ENCODE data around the gene CNIH1. TPM values are rescaled to one million over a fixed set of nuclear protein-coding genes. Genes with fewer than 3 reads are reported as not detected.
"Not testable (repeated sequence)": the region's sequence is repeated elsewhere in the genome, so short reads cannot be mapped to it uniquely, and the experiment has no call there.

CNIH1 gene
- total RNA-seq, 1 experiment from 2014 or later, result 116 TPM

GRCh38 chr14:54478636-54479215, 37.6 kb upstream of the CNIH1 start:
- no peak for DNase-seq
- no peaks in the 10 kb centered on the region for H3K27me3 ChIP-seq (ENCODE audit: control insufficient read depth, insufficient read depth, low read length)
- no peaks in the 10 kb centered on the region; the same call in 1 of the 2 replicates for H3K36me3 ChIP-seq (replicated peaks; ENCODE audit: control insufficient read depth, insufficient read depth, low read length)
- H3K4me3 ChIP-seq (ENCODE audit: insufficient read depth, low read depth, low read length), result no peak overlapping the region

- DNase-seq, result no peak
- Histone ChIP-seq H3K36me3 (replicated peaks; ENCODE audit: control insufficient read depth, insufficient read depth, low read length) (no peaks in the 10 kb centered on the region; the same call in none of the 2 replicates), H3K4me3 (ENCODE audit: insufficient read depth, low read depth, low read length) (no peak overlapping the region), H3K27me3 (ENCODE audit: control insufficient read depth, insufficient read depth, low read length) (no peaks in the 10 kb centered on the region)
Measured at GRCh38 chr14:54475911-54476310, 34.7 kb upstream of the CNIH1 start.

- no peak for DNase-seq
- H3K36me3 ChIP-seq (replicated peaks; ENCODE audit: control insufficient read depth, insufficient read depth, low read length), result no peaks in the 10 kb centered on the region; the same call in none of the 2 replicates
- no peaks in the 10 kb centered on the region for H3K27me3 ChIP-seq (ENCODE audit: control insufficient read depth, insufficient read depth, low read length)
- no peak overlapping the region for H3K4me3 ChIP-seq (ENCODE audit: insufficient read depth, low read depth, low read length)
Measured at GRCh38 chr14:54475187-54475899, 34.2 kb upstream of the CNIH1 start.

- H3K36me3 ChIP-seq (replicated peaks; ENCODE audit: control insufficient read depth, insufficient read depth, low read length), result no peaks in the 10 kb centered on the region; the same call in none of the 2 replicates
- no peak overlapping the region for H3K4me3 ChIP-seq (ENCODE audit: insufficient read depth, low read depth, low read length)
- DNase-seq, result no peak
- H3K27me3 ChIP-seq (ENCODE audit: control insufficient read depth, insufficient read depth, low read length), result no peaks in the 10 kb centered on the region
Measured at GRCh38 chr14:54474232-54474793, 33.1 kb upstream of the CNIH1 start.

GRCh38 chr14:54472315-54472714, 31.1 kb upstream of the CNIH1 start:
- Histone ChIP-seq H3K36me3 (replicated peaks; ENCODE audit: control insufficient read depth, insufficient read depth, low read length) (no peaks in the 10 kb centered on the region; the same call in 1 of the 2 replicates), H3K4me3 (ENCODE audit: insufficient read depth, low read depth, low read length) (no peak overlapping the region), H3K27me3 (ENCODE audit: control insufficient read depth, insufficient read depth, low read length) (no peaks in the 10 kb centered on the region)
- DNase-seq, result no peak

GRCh38 chr14:54471641-54472040, 30.5 kb upstream of the CNIH1 start:
- H3K4me3 ChIP-seq (ENCODE audit: insufficient read depth, low read depth, low read length), result no peak overlapping the region
- DNase-seq, result no peak
- no peaks in the 10 kb centered on the region for H3K27me3 ChIP-seq (ENCODE audit: control insufficient read depth, insufficient read depth, low read length)

GRCh38 chr14:54470701-54471100, 29.5 kb upstream of the CNIH1 start:
- H3K36me3 ChIP-seq (replicated peaks; ENCODE audit: control insufficient read depth, insufficient read depth, low read length), result no peaks in the 10 kb centered on the region; the same call in 1 of the 2 replicates
- H3K27me3 ChIP-seq (ENCODE audit: control insufficient read depth, insufficient read depth, low read length), result no peaks in the 10 kb centered on the region
- H3K4me3 ChIP-seq (ENCODE audit: insufficient read depth, low read depth, low read length), result no peak overlapping the region
- no peak for DNase-seq

More at GRCh38 chr14:54471641-54472040, 30.5 kb upstream of the CNIH1 start:
- H3K36me3 ChIP-seq (replicated peaks; ENCODE audit: control insufficient read depth, insufficient read depth, low read length), result no peaks in the 10 kb centered on the region; the same call in 1 of the 2 replicates

- H3K4me3 ChIP-seq (ENCODE audit: insufficient read depth, low read depth, low read length), result no peak overlapping the region
- no peaks in the 10 kb centered on the region for H3K27me3 ChIP-seq (ENCODE audit: control insufficient read depth, insufficient read depth, low read length)
- H3K36me3 ChIP-seq (replicated peaks; ENCODE audit: control insufficient read depth, insufficient read depth, low read length), result no peaks in the 10 kb centered on the region; the same call in 1 of the 2 replicates
- DNase-seq, result no peak
Measured at GRCh38 chr14:54467280-54467679, 26.1 kb upstream of the CNIH1 start.

GRCh38 chr14:54465654-54466053, 24.5 kb upstream of the CNIH1 start:
- Histone ChIP-seq H3K27me3 (ENCODE audit: control insufficient read depth, insufficient read depth, low read length) (no peaks in the 10 kb centered on the region), H3K36me3 (replicated peaks; ENCODE audit: control insufficient read depth, insufficient read depth, low read length) (no peaks in the 10 kb centered on the region), H3K4me3 (ENCODE audit: insufficient read depth, low read depth, low read length) (no peak overlapping the region)
- no peak for DNase-seq

GRCh38 chr14:54462048-54462447, 20.9 kb upstream of the CNIH1 start:
- Histone ChIP-seq H3K27me3 (ENCODE audit: control insufficient read depth, insufficient read depth, low read length) (no peaks in the 10 kb centered on the region), H3K4me3 (ENCODE audit: insufficient read depth, low read depth, low read length) (no peak overlapping the region), H3K36me3 (replicated peaks; ENCODE audit: control insufficient read depth, insufficient read depth, low read length) (no peaks in the 10 kb centered on the region)
- DNase-seq, result no peak

GRCh38 chr14:54459106-54459505, 17.9 kb upstream of the CNIH1 start:
- H3K4me3 ChIP-seq (ENCODE audit: insufficient read depth, low read depth, low read length), result no peak overlapping the region
- DNase-seq, result no peak
- H3K27me3 ChIP-seq (ENCODE audit: control insufficient read depth, insufficient read depth, low read length), result no peaks in the 10 kb centered on the region

GRCh38 chr14:54458536-54458935, 17.4 kb upstream of the CNIH1 start:
- not testable (repeated sequence) for DNase-seq

More at GRCh38 chr14:54459106-54459505, 17.9 kb upstream of the CNIH1 start:
- no peaks in the 10 kb centered on the region for H3K36me3 ChIP-seq (replicated peaks; ENCODE audit: control insufficient read depth, insufficient read depth, low read length)

GRCh38 chr14:54457609-54457996, 16.4 kb upstream of the CNIH1 start:
- DNase-seq, result no peak
- Histone ChIP-seq H3K4me3 (ENCODE audit: insufficient read depth, low read depth, low read length) (no peak overlapping the region), H3K27me3 (ENCODE audit: control insufficient read depth, insufficient read depth, low read length) (no peaks in the 10 kb centered on the region), H3K36me3 (replicated peaks; ENCODE audit: control insufficient read depth, insufficient read depth, low read length) (no peaks in the 10 kb centered on the region)

More at GRCh38 chr14:54458536-54458935, 17.4 kb upstream of the CNIH1 start:
- H3K27me3 ChIP-seq (ENCODE audit: control insufficient read depth, insufficient read depth, low read length); H3K4me3 ChIP-seq (ENCODE audit: insufficient read depth, low read depth, low read length); H3K36me3 ChIP-seq (replicated peaks; ENCODE audit: control insufficient read depth, insufficient read depth, low read length): not testable (repeated sequence)

- DNase-seq; H3K4me3 ChIP-seq (ENCODE audit: insufficient read depth, low read depth, low read length); H3K27me3 ChIP-seq (ENCODE audit: control insufficient read depth, insufficient read depth, low read length); H3K36me3 ChIP-seq (replicated peaks; ENCODE audit: control insufficient read depth, insufficient read depth, low read length): not testable (repeated sequence)
Measured at GRCh38 chr14:54456820-54457608, 15.8 kb upstream of the CNIH1 start.

Measured in H7 (cell line).